Posterior vena cava (tissue), 2 donors: ENCODE measurements around the gene LCAT. TPM values are rescaled to one million over a fixed set of nuclear protein-coding genes. Genes with fewer than 3 reads are reported as not detected.
A peak's percentile ranks its signal among the peaks of the same experiment; 100 is the strongest.
"Not testable (repeated sequence)": the region's sequence is repeated elsewhere in the genome, so short reads cannot be mapped to it uniquely, and the experiment has no call there.

Source experiments
- DNase-seq: peaks from one replicate; pipeline ENCODE4 v3.0.0-alpha.2; 2020; ENCODE audit warnings: low spot score
- intact Hi-C, 2 donors: fragments of 100-400 bp; cut with DNase I; formaldehyde crosslinking; loops; one replicate each; pipeline versions ENCODE4 v1.14.1 to v1.14.2; 2022 to 2023
- long read RNA-seq, 2 donors: library from polyadenylated mRNA; unstranded; transcript quantifications; one replicate each; pipeline ENCODE4 v2.0.0, GENCODE V29; 2020 to 2021
- total RNA-seq, 2 donors: library from RNA; stranded (reverse); fragmentation: NEBNext Ultra II Directional; extraction: Animal tissue kit (Norgen Biotek cat#: 25700); gene quantifications; one replicate each; pipeline ENCODE4 v1.2.1, GENCODE V29; 2021
- donor health status: DM: yes; HTN: yes; CAD: no.
- donor health status: DM: yes; HTN: yes; CAD: no.

LCAT gene
- 10 to 100 TPM; 19.2 to 29.8 TPM for total RNA-seq
- long read RNA-seq, donor 1, transcript LCAT-204 (5 exons, 1,240 nt) = major isoform, 9 of 16 reads
- long read RNA-seq, donor 1, partial matches to known transcripts = 2 of 16 reads
- long read RNA-seq, donor 1, other reads (novel, unspliced or antisense) = 4 of 16 reads
- long read RNA-seq, donor 2, transcript LCAT-201 (6 exons, 1,507 nt) = major isoform, 6 of 28 reads
- long read RNA-seq, donor 2, transcript LCAT-204 (5 exons, 1,240 nt) = major isoform, 6 of 28 reads
- long read RNA-seq, donor 2, partial matches to known transcripts = 6 of 28 reads
- long read RNA-seq, donor 2, other reads (novel, unspliced or antisense) = 10 of 28 reads

- intact Hi-C loops = no loop called here
Measured at GRCh38 chr16:67943619-67944504, at the start of gene LCAT. LCAT (minus strand) TSS chr16:67944120; CDS start chr16:67944101, 19 bp downstream.

GRCh38 chr16:67993207-67994039 is 49.5 kb upstream of the LCAT start:
- peak; percentile 96 for DNase-seq
- intact Hi-C loops = loop anchor here in 1 of 2 donors (5.0 kb wide), 1 partner anchor 49 kb away; no protein-coding TSS in a partner anchor

More at GRCh38 chr16:67943619-67944504, at the start of gene LCAT:
- peak; percentile 92 for DNase-seq

- intact Hi-C loops = loop anchor here in 1 of 2 donors (5.0 kb wide), 1 partner anchor 50 kb away; no protein-coding TSS in a partner anchor
- DNase-seq = no peak
Measured at GRCh38 chr16:67992661-67993206, 48.8 kb upstream of the LCAT start.

- DNase-seq = no peak
- intact Hi-C loops = loop anchor here in 1 of 2 donors (5.0 kb wide), 1 partner anchor 52 kb away; no protein-coding TSS in a partner anchor
Measured at GRCh38 chr16:67990018-67990386, 46.1 kb upstream of the LCAT start.

GRCh38 chr16:67989322-67990017 is 45.5 kb upstream of the LCAT start:
- intact Hi-C loops = loop anchor here in 1 of 2 donors (5.0 kb wide), 1 partner anchor 53 kb away; no protein-coding TSS in a partner anchor

GRCh38 chr16:67988675-67989074 is 44.8 kb upstream of the LCAT start:
- DNase-seq = no peak
- intact Hi-C loops = no loop called here

More at GRCh38 chr16:67989322-67990017, 45.5 kb upstream of the LCAT start:
- no peak for DNase-seq

GRCh38 chr16:67987460-67988160 is 43.7 kb upstream of the LCAT start:
- intact Hi-C loops = no loop called here
- DNase-seq = no peak

GRCh38 chr16:67986949-67987348 is 43.0 kb upstream of the LCAT start:
- intact Hi-C loops = no loop called here
- no peak for DNase-seq

- no peak for DNase-seq
- intact Hi-C loops = no loop called here
Measured at GRCh38 chr16:67982011-67982696, 38.2 kb upstream of the LCAT start.

GRCh38 chr16:67979955-67980678 is 36.2 kb upstream of the LCAT start, which contains the start of gene DPEP3:
DPEP3 (minus strand) TSS chr16:67980499; CDS start chr16:67980380, 119 bp downstream.
- intact Hi-C loops = no loop called here
- DNase-seq = no peak

- intact Hi-C loops = no loop called here
- DNase-seq = no peak
Measured at GRCh38 chr16:67977469-67978227, 33.7 kb upstream of the LCAT start.

- intact Hi-C loops = no loop called here
- DNase-seq = no peak
Measured at GRCh38 chr16:67977005-67977404, 33.1 kb upstream of the LCAT start.

- intact Hi-C loops = no loop called here
- DNase-seq = no peak
Measured at GRCh38 chr16:67976205-67976604, 32.3 kb upstream of the LCAT start.

GRCh38 chr16:67975321-67976105 is 31.6 kb upstream of the LCAT start:
- intact Hi-C loops = no loop called here
- DNase-seq = no peak

GRCh38 chr16:67972285-67972684 is 28.4 kb upstream of the LCAT start:
- intact Hi-C loops = not testable (repeated sequence)

More at GRCh38 chr16:67972285-67972684, 28.4 kb upstream of the LCAT start:
- not testable (repeated sequence) for DNase-seq
